Suprapubic skin (tissue), 4 donors: ENCODE measurements around the gene ANKFN1.

ENCODE experiments used
- EP300 ChIP-seq: sonication (generic); formaldehyde crosslinking; IDR thresholded peaks from one replicate; pipeline ENCODE4 v1.6.1; 2017; ENCODE audit warnings: antibody characterized with exemption
- POLR2AphosphoS5 ChIP-seq, 3 donors: sonication (generic); formaldehyde crosslinking; IDR thresholded peaks; one replicate each; pipeline ENCODE4 v1.6.1; 2017; ENCODE audit warnings: antibody characterized with exemption in 3 of 3
- TF ChIP-seq, protein P1 (sequence below), 2 donors: fragments of 200-600 bp in 1 of 2; fragments of 450-650 bp in 1 of 2; sonication (generic) in 1 of 2; IDR thresholded peaks; one replicate each; pipeline ENCODE4 v1.5.1; 2016 to 2019; ENCODE audit warnings: antibody characterized with exemption in 2 of 2, mild to moderate bottlenecking in 1 of 2, moderate library complexity in 1 of 2

DNA sequence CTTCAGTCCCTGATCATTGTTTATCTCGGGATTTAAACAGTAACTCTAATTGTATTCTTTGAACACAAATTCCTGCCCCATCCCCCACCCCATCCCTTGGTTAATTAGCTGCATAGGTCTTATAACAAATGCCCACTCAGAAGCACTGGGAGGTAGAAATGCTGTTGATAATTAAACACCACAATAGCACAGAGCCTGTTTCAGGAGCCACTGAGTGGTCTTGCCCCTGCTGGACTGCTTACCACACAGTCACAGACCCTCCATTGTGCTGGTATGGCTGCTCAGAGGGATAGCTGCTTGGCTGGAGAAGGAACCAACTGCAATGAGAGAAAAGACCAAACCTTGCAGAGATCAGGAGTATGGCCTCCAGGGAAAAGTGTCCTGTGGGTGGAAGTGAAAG, 214.1 kb downstream of the ANKFN1 start:
- TF ChIP-seq, protein P1, sequence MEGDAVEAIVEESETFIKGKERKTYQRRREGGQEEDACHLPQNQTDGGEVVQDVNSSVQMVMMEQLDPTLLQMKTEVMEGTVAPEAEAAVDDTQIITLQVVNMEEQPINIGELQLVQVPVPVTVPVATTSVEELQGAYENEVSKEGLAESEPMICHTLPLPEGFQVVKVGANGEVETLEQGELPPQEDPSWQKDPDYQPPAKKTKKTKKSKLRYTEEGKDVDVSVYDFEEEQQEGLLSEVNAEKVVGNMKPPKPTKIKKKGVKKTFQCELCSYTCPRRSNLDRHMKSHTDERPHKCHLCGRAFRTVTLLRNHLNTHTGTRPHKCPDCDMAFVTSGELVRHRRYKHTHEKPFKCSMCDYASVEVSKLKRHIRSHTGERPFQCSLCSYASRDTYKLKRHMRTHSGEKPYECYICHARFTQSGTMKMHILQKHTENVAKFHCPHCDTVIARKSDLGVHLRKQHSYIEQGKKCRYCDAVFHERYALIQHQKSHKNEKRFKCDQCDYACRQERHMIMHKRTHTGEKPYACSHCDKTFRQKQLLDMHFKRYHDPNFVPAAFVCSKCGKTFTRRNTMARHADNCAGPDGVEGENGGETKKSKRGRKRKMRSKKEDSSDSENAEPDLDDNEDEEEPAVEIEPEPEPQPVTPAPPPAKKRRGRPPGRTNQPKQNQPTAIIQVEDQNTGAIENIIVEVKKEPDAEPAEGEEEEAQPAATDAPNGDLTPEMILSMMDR (IDR thresholded peaks at IDR 0.05) = no peak
- TF ChIP-seq EP300 = no peak
- no peak for TF ChIP-seq POLR2AphosphoS5 (IDR thresholded peaks at IDR 0.05)
